CD4-positive, alpha-beta memory T cell (primary cell): Measurements from ENCODE around the gene MAB21L3. TPM values are rescaled to one million over a fixed set of nuclear protein-coding genes. Genes with fewer than 3 reads are reported as not detected.

Experiments used
- CTCF ChIA-PET: fragments of 350-600 bp; sonication (Branson Sonifier 250); formaldehyde crosslinking; loops from one replicate; lab custom pipeline; 2021; ENCODE audit warnings: inconsistent platforms; ENCODE audit not compliant: partially characterized antibody; lab: Charles Lee
- POLR2A ChIA-PET: fragments of 350-600 bp; sonication (Branson Sonifier 250); formaldehyde crosslinking; loops from one replicate; lab custom pipeline; 2021; ENCODE audit not compliant: partially characterized antibody; lab: Charles Lee
- DNase-seq, 5 donors: peaks; one replicate each; pipeline versions ENCODE4 v3.0.0 to v3.0.0-alpha.2; 2020 to 2022; ENCODE audit warnings: mixed read lengths in 1 of 5
- H3K27ac ChIP-seq: one replicate; pipeline ENCODE4 v1.7.0; 2013; ENCODE audit warnings: low read depth, low read length
- H3K27me3 ChIP-seq: 2 replicates; pipeline ENCODE4 v1.7.0; 2013; ENCODE audit warnings: mild to moderate bottlenecking, low read length, moderate library complexity; ENCODE audit not compliant: insufficient read depth
- H3K36me3 ChIP-seq: 2 replicates; pipeline ENCODE4 v1.7.0; 2013; ENCODE audit warnings: mild to moderate bottlenecking, low read length, moderate library complexity; ENCODE audit not compliant: insufficient read depth
- H3K4me1 ChIP-seq: 2 replicates; pipeline ENCODE4 v1.7.0; 2013; ENCODE audit warnings: mild to moderate bottlenecking, low read length, moderate library complexity; ENCODE audit not compliant: insufficient read depth
- H3K4me3 ChIP-seq, 2 donors: one replicate each; pipeline ENCODE4 v1.7.0; 2013; ENCODE audit warnings: low read length in 2 of 2, mild to moderate bottlenecking in 1 of 2
- H3K9me3 ChIP-seq, 2 donors: one replicate each; pipeline ENCODE4 v1.7.0; 2013; ENCODE audit warnings: low read length in 2 of 2, control low read depth in 1 of 2; ENCODE audit not compliant: control insufficient read depth in 1 of 2
- H3K27ac Mint-ChIP-seq, 7 donors: one replicate each; pipeline ENCODE4 v1.8.0; 2020 to 2021; ENCODE audit warnings: mixed read lengths in 7 of 7, mild to moderate bottlenecking in 6 of 7, inconsistent platforms in 3 of 7, moderate library complexity in 3 of 7
- H3K27me3 Mint-ChIP-seq, 2 donors: one replicate each; pipeline ENCODE4 v1.8.0; 2020 to 2021; ENCODE audit warnings: mixed read lengths in 2 of 2
- H3K36me3 Mint-ChIP-seq, 2 donors: one replicate each; pipeline ENCODE4 v1.8.0; 2020 to 2021; ENCODE audit warnings: mixed read lengths in 2 of 2, inconsistent platforms in 1 of 2, mild to moderate bottlenecking in 1 of 2
- H3K4me1 Mint-ChIP-seq, 4 donors: one replicate each; pipeline ENCODE4 v1.8.0; 2020 to 2021; ENCODE audit warnings: mixed read lengths in 4 of 4, mild to moderate bottlenecking in 1 of 4
- H3K4me3 Mint-ChIP-seq, 8 donors: one replicate each; pipeline ENCODE4 v1.8.0; 2020 to 2021; ENCODE audit warnings: mixed read lengths in 8 of 8, mild to moderate bottlenecking in 7 of 8, moderate library complexity in 6 of 8, inconsistent platforms in 3 of 8
- H3K9me3 Mint-ChIP-seq, 8 donors: one replicate each; pipeline ENCODE4 v1.8.0; 2020 to 2021; ENCODE audit warnings: mixed read lengths in 8 of 8, mild to moderate bottlenecking in 5 of 8, inconsistent platforms in 3 of 8, moderate library complexity in 1 of 8
- intact Hi-C: fragments of 100-400 bp; cut with micrococcal nuclease; formaldehyde crosslinking; loops from one replicate; pipeline ENCODE4 v1.15.1; 2023
- polyA plus RNA-seq, 2 donors: library from polyadenylated mRNA; unstranded; fragments of 300-500 nt; fragmentation: Illumina TruSeq; gene quantifications; one replicate each; pipeline ENCODE4 v1.2.3, GENCODE V29; 2021
- total RNA-seq, 2 experiments: library from RNA; stranded (reverse); gene quantifications; one replicate each; pipeline ENCODE4 v1.2.3, GENCODE V29; 2021

MAB21L3 gene
- total and polyA plus RNA-seq, 4 experiments from 2014 or later: not detected

- CTCF ChIA-PET: no interaction called here
- Histone ChIP-seq H3K27me3 (no peaks in the 10 kb centered on the region), H3K9me3 (no peaks in the 10 kb centered on the region), H3K4me3 (no peak overlapping the region), H3K4me1 (no peaks in the 10 kb centered on the region), H3K36me3 (no peaks in the 10 kb centered on the region), H3K27ac (no peak overlapping the region)
- Mint-ChIP-seq H3K9me3 (peaks cover 0 to 2% (median 0%) of the 10 kb centered on the region in 8 donors), H3K27me3 (peaks cover 1 to 2% of the 10 kb centered on the region in 2 donors), H3K27ac (no peak overlapping the region), H3K4me1 (no peaks in the 10 kb centered on the region), H3K36me3 (no peaks in the 10 kb centered on the region), H3K4me3 (no peak overlapping the region)
- no peak for DNase-seq
- intact Hi-C loops: no loop called here
- POLR2A ChIA-PET: no interaction called here
Observed at GRCh38 chr1:116076831-116077230, 34.4 kb upstream of the MAB21L3 start.

- no peaks in the 10 kb centered on the region for H3K36me3 Mint-ChIP-seq
- no peaks in the 10 kb centered on the region for H3K9me3 ChIP-seq
- ChIA-PET CTCF (no interaction called here), POLR2A (no interaction called here)
- no peak overlapping the region for H3K27ac Mint-ChIP-seq
- intact Hi-C loops: no loop called here
- H3K36me3 ChIP-seq: no peaks in the 10 kb centered on the region
- no peak overlapping the region for H3K27ac ChIP-seq
- no peaks in the 10 kb centered on the region for H3K4me1 Mint-ChIP-seq
- no peak overlapping the region for H3K4me3 ChIP-seq
- H3K4me1 ChIP-seq: no peaks in the 10 kb centered on the region
- H3K27me3 ChIP-seq: no peaks in the 10 kb centered on the region
- H3K9me3 Mint-ChIP-seq: peaks cover 0 to 3% (median 0%) of the 10 kb centered on the region in 8 donors
- no peak for DNase-seq
- peaks cover 2 to 4% of the 10 kb centered on the region in 2 donors for H3K27me3 Mint-ChIP-seq
- no peak overlapping the region for H3K4me3 Mint-ChIP-seq
Observed at GRCh38 chr1:116078699-116079223, 32.4 kb upstream of the MAB21L3 start.

- intact Hi-C loops: no loop called here
- peaks cover 4 to 6% of the 10 kb centered on the region in 2 donors for H3K36me3 Mint-ChIP-seq
- no peak for DNase-seq
- peaks cover 0 to 1% (median 0%) of the 10 kb centered on the region in 4 donors for H3K4me1 Mint-ChIP-seq
- peaks cover 4 to 59% (median 45%) of the 10 kb centered on the region in 8 donors for H3K9me3 Mint-ChIP-seq
- Histone ChIP-seq H3K27ac (no peak overlapping the region), H3K4me1 (no peaks in the 10 kb centered on the region), H3K36me3 (no peaks in the 10 kb centered on the region), H3K4me3 (no peak overlapping the region), H3K27me3 (no peaks in the 10 kb centered on the region), H3K9me3 (peaks cover 0 to 4% of the 10 kb centered on the region in 2 donors)
- ChIA-PET POLR2A (no interaction called here), CTCF (no interaction called here)
- no peak overlapping the region for H3K27ac Mint-ChIP-seq
- H3K27me3 Mint-ChIP-seq: peaks cover 22 to 34% of the 10 kb centered on the region in 2 donors
- H3K4me3 Mint-ChIP-seq: no peak overlapping the region
Observed at GRCh38 chr1:116087628-116088027, 23.6 kb upstream of the MAB21L3 start.

- H3K36me3 Mint-ChIP-seq: peaks cover 4 to 6% of the 10 kb centered on the region in 2 donors
- Histone ChIP-seq H3K36me3 (no peaks in the 10 kb centered on the region), H3K27ac (no peak overlapping the region), H3K4me1 (no peaks in the 10 kb centered on the region), H3K27me3 (no peaks in the 10 kb centered on the region), H3K9me3 (peaks cover 0 to 4% of the 10 kb centered on the region in 2 donors), H3K4me3 (no peak overlapping the region)
- H3K4me1 Mint-ChIP-seq: peaks cover 0 to 1% (median 0%) of the 10 kb centered on the region in 4 donors
- DNase-seq: no peak
- no peak overlapping the region for H3K4me3 Mint-ChIP-seq
- CTCF ChIA-PET: no interaction called here
- intact Hi-C loops: no loop called here
- no peak overlapping the region for H3K27ac Mint-ChIP-seq
- H3K27me3 Mint-ChIP-seq: peaks cover 27 to 32% of the 10 kb centered on the region in 2 donors
- POLR2A ChIA-PET: no interaction called here
- H3K9me3 Mint-ChIP-seq: peaks cover 4 to 64% (median 52%) of the 10 kb centered on the region in 8 donors
Observed at GRCh38 chr1:116089870-116090269, 21.3 kb upstream of the MAB21L3 start.

- Mint-ChIP-seq H3K36me3 (peaks cover 4 to 6% of the 10 kb centered on the region in 2 donors), H3K4me1 (peaks cover 0 to 1% (median 0%) of the 10 kb centered on the region in 4 donors), H3K9me3 (peaks cover 4 to 73% (median 59%) of the 10 kb centered on the region in 8 donors), H3K27me3 (peaks cover 27 to 29% of the 10 kb centered on the region in 2 donors), H3K27ac (no peak overlapping the region), H3K4me3 (no peak overlapping the region)
- Histone ChIP-seq H3K9me3 (peaks cover 0 to 4% of the 10 kb centered on the region in 2 donors), H3K36me3 (no peaks in the 10 kb centered on the region), H3K4me1 (no peaks in the 10 kb centered on the region), H3K27me3 (no peaks in the 10 kb centered on the region), H3K27ac (no peak overlapping the region), H3K4me3 (no peak overlapping the region)
- intact Hi-C loops: no loop called here
- CTCF ChIA-PET: no interaction called here
- POLR2A ChIA-PET: no interaction called here
- no peak for DNase-seq
Observed at GRCh38 chr1:116091083-116091482, 20.1 kb upstream of the MAB21L3 start.

- H3K9me3 ChIP-seq: peaks cover 0 to 4% of the 10 kb centered on the region in 2 donors
- no peak overlapping the region for H3K27ac ChIP-seq
- no peaks in the 10 kb centered on the region for H3K36me3 ChIP-seq
- Mint-ChIP-seq H3K27me3 (peaks cover 20 to 22% of the 10 kb centered on the region in 2 donors), H3K4me3 (no peak overlapping the region), H3K4me1 (peaks cover 0 to 1% (median 0%) of the 10 kb centered on the region in 4 donors), H3K36me3 (peaks cover 4 to 9% of the 10 kb centered on the region in 2 donors), H3K9me3 (peaks cover 4 to 81% (median 58%) of the 10 kb centered on the region in 8 donors), H3K27ac (no peak overlapping the region)
- intact Hi-C loops: no loop called here
- H3K4me1 ChIP-seq: no peaks in the 10 kb centered on the region
- POLR2A ChIA-PET: no interaction called here
- no peaks in the 10 kb centered on the region for H3K27me3 ChIP-seq
- no peak for DNase-seq
- CTCF ChIA-PET: no interaction called here
- no peak overlapping the region for H3K4me3 ChIP-seq
Observed at GRCh38 chr1:116092752-116093489, 18.3 kb upstream of the MAB21L3 start.

- H3K27me3 ChIP-seq: no peaks in the 10 kb centered on the region
- Mint-ChIP-seq H3K4me3 (no peak overlapping the region), H3K4me1 (no peaks in the 10 kb centered on the region), H3K27me3 (peaks cover 13 to 14% of the 10 kb centered on the region in 2 donors), H3K27ac (no peak overlapping the region), H3K36me3 (peaks cover 2 to 5% of the 10 kb centered on the region in 2 donors), H3K9me3 (peaks cover 0 to 62% (median 39%) of the 10 kb centered on the region in 8 donors)
- H3K36me3 ChIP-seq: no peaks in the 10 kb centered on the region
- H3K4me1 ChIP-seq: no peaks in the 10 kb centered on the region
- intact Hi-C loops: no loop called here
- H3K4me3 ChIP-seq: no peak overlapping the region
- peaks cover 0 to under 1% of the 10 kb centered on the region in 2 donors for H3K9me3 ChIP-seq
- H3K27ac ChIP-seq: no peak overlapping the region
- no peak for DNase-seq
- POLR2A ChIA-PET: no interaction called here
- CTCF ChIA-PET: no interaction called here
Observed at GRCh38 chr1:116095027-116095426, 16.2 kb upstream of the MAB21L3 start.
